Activated T-cell treated with anti-CD3 and anti-CD28 coated beads, Interleukin-2, amount 50 U/mL, for 4 hours (primary cell): ENCODE results near the gene ASPHD1. TPM values are rescaled to one million over a fixed set of nuclear protein-coding genes. Genes with fewer than 3 reads are reported as not detected.

Experiments used
- ATAC-seq, 2 donors: fragments of 200-7000 bp; cut with Tn5 transposase; one replicate each; pipeline ENCODE4 v1.10.0; 2021
- DNase-seq: peaks from one replicate; pipeline ENCODE4 v3.0.0-alpha.2; 2020
- H3K27me3 Mint-ChIP-seq: one replicate; pipeline ENCODE4 v1.8.0; 2021; ENCODE audit warnings: low read depth, mixed read lengths
- H3K36me3 Mint-ChIP-seq: one replicate; pipeline ENCODE4 v1.8.0; 2022; ENCODE audit warnings: mixed read lengths; ENCODE audit not compliant: insufficient read depth
- H3K4me1 Mint-ChIP-seq: one replicate; pipeline ENCODE4 v1.8.0; 2021; ENCODE audit warnings: low read depth, mixed read lengths
- H3K4me3 Mint-ChIP-seq: one replicate; pipeline ENCODE4 v1.8.0; 2021; ENCODE audit warnings: mild to moderate bottlenecking, moderate library complexity, mixed read lengths
- H3K9me3 Mint-ChIP-seq: one replicate; pipeline ENCODE4 v1.8.0; 2021; ENCODE audit warnings: mixed read lengths
- total RNA-seq, 3 donors: library from RNA; stranded (reverse); gene quantifications; one replicate each; pipeline ENCODE4 v1.2.1, GENCODE V29; 2021

Gene ASPHD1, protein sequence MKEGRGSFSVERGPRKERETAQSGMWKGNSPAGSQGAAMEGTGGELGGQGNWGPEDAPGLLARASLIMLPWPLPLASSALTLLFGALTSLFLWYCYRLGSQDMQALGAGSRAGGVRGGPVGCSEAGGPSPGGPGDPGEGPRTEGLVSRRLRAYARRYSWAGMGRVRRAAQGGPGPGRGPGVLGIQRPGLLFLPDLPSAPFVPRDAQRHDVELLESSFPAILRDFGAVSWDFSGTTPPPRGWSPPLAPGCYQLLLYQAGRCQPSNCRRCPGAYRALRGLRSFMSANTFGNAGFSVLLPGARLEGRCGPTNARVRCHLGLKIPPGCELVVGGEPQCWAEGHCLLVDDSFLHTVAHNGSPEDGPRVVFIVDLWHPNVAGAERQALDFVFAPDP
- total RNA-seq = 1 to 10 TPM; 2.1 to 3.4 (median 3.2) TPM

DNA sequence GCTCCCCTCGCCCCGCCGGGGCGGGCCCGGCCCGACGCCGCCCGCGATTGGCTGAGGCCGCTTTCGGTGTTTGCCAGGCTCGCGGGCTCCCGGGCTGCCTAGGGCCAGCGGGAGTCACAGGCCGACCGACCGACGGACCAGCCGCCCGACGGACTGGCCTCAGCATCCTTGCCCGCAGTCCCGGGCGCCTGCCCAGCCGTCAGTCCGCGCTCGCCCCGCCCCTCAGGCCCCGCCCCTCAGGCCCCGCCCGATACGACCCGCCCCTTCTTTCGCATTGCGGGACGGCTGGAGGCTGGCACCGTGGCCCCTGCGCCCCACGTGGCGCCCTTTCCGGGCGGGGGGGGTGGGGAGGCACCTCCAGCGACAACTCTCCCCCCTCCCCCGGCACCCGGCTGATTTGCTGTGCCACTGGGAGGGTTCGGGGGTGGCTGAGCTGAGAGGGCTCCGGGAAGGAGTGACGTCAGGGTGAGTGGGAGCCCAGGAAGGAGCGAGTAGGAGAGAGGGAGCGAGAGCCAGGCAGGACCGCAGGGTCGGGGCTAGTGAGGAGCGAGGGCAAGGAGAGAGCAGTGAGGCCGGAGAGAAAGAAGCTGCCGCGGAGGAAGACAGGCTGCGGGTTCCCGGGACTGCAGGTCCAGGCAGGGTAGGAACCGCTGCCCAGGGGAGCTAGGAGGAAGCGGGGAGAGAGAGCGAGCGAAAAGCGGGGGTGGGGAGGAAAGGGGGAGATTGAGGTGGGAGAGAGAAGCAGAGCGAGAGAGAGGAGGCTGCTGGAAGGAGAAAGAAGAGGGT is at the start of gene ASPHD1:
ASPHD1 (plus strand) TSS at position 387 of the 786 bp plus-strand sequence. CDS start 484 bp downstream, outside the sequence.
- peak within 1 kb of the TSS; percentile 81 for H3K4me3 Mint-ChIP-seq
- DNase-seq = peak; percentile 54
- no peaks in the 10 kb centered on the region for H3K9me3 Mint-ChIP-seq
- peaks cover 8% of the 10 kb centered on the region for H3K4me1 Mint-ChIP-seq
- peaks cover 36% of the 10 kb centered on the region for H3K27me3 Mint-ChIP-seq
- no peaks in the 10 kb centered on the region for H3K36me3 Mint-ChIP-seq
- peak; percentile 90 to 93 for ATAC-seq

DNA sequence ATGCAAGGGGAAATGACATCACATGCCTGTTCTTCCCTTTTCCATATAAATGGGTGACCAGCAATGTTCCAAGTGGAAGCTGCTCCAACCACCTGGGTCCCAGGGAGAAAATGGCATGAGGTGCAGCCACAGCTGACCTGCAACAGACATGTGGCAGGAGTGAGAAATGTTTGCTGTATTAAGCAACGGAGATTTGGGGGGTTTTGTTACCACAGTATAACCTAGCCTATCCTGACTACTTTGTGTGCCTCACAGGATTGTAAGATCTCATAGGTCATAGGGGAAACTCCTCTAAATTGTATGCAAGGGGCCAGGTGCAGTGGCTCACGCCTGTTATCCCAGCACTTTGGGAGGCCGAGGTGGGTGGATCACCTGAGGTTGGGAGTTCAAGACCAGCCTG is 49.3 kb upstream of the ASPHD1 start:
- H3K4me1 Mint-ChIP-seq = peaks cover 5% of the 10 kb centered on the region
- ATAC-seq (no peak), DNase-seq (no peak)
- no peak overlapping the region for H3K4me3 Mint-ChIP-seq
- H3K36me3 Mint-ChIP-seq = peaks cover 3% of the 10 kb centered on the region
- no peaks in the 10 kb centered on the region for H3K9me3 Mint-ChIP-seq
- no peaks in the 10 kb centered on the region for H3K27me3 Mint-ChIP-seq

DNA sequence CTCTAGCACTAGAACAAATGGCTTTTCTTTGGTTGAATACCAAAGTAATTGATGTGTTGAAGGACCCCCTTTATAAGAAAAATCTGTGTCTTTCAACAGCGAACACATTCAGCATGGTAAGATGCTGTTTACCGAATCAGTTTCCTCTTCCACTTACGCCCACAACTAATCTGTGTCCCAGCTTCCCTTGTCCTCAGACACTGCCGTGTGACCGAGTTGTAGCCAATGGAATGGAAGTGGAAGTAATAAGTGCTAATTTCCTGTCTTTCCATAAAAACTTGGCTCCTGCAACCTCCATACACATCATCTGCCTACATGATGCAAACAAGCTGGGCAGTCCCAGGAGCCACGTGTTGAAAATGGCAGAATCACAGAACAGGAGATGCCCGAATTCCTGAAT is 47.6 kb upstream of the ASPHD1 start:
- Mint-ChIP-seq H3K27me3 (no peaks in the 10 kb centered on the region), H3K4me1 (peaks cover 2% of the 10 kb centered on the region), H3K4me3 (no peak overlapping the region), H3K9me3 (no peaks in the 10 kb centered on the region), H3K36me3 (peaks cover 2% of the 10 kb centered on the region)
- DNase-seq (no peak), ATAC-seq (no peak)

DNA sequence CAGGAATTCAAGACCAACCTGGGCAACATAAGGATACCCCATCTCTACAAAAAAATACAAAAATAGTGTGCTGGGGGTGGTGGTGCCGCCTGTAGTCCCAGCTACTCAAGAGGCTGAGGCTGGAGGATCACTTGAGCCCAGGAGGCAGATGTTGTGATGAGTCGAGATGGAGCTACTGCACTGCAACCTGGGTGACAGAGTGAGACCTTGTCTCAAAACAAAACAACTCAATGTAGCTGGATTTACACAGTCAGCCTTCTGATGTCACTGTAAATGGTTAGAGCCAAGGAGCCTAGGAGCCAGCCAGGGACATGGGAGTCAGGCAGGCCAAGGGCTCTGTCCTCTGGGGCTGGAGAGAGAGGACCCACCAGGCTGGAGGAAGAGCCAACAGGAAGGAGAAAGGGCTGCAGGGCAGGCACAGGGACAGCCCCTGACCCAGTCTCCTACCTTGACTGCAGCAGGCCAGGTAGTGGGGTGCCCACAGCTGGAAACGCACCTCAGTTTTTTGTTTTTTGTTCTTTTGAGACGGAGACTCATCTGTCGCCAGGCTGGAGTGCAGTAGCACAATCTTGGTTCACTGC is 45.7 kb upstream of the ASPHD1 start:
- Mint-ChIP-seq H3K27me3 (no peaks in the 10 kb centered on the region), H3K4me1 (no peaks in the 10 kb centered on the region), H3K9me3 (no peaks in the 10 kb centered on the region), H3K36me3 (peaks cover 10% of the 10 kb centered on the region), H3K4me3 (no peak overlapping the region)
- DNase-seq (no peak), ATAC-seq (peak in 1 of 2 donors; percentile 25)

DNA sequence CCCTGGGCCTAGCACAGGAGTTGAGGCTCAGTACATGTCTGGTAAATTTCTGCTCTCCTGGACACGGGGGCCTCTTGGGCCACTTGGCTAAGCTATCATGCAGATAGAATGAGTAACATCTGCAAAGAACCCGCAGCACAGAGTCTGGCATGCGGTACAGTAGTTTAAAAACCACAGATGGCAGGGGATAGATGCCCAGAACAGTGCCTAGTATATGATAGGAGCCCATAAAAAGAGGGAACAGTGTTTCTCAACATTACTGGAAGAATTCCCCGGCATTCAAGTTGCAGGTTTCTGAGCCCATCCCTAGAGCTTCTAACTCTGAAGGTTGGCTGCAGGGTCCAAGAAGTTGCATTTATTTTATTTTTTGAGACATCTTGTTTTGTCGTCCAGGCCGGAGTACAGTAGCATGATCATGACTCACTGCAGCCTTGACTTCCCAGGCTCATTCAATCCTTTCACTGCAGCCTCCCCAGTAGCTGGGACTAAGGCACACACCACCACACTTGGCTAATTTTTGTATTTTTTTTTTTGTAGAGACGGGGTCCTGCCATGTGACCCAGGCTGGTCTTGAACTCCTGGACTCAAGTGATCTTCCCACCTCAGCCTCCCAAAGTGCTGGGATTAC is 43.0 kb upstream of the ASPHD1 start:
- peaks cover 16% of the 10 kb centered on the region for H3K4me1 Mint-ChIP-seq
- H3K9me3 Mint-ChIP-seq = no peaks in the 10 kb centered on the region
- H3K36me3 Mint-ChIP-seq = peaks cover 15% of the 10 kb centered on the region
- H3K27me3 Mint-ChIP-seq = no peaks in the 10 kb centered on the region
- DNase-seq = no peak
- no peak overlapping the region for H3K4me3 Mint-ChIP-seq
- ATAC-seq = no peak

DNA sequence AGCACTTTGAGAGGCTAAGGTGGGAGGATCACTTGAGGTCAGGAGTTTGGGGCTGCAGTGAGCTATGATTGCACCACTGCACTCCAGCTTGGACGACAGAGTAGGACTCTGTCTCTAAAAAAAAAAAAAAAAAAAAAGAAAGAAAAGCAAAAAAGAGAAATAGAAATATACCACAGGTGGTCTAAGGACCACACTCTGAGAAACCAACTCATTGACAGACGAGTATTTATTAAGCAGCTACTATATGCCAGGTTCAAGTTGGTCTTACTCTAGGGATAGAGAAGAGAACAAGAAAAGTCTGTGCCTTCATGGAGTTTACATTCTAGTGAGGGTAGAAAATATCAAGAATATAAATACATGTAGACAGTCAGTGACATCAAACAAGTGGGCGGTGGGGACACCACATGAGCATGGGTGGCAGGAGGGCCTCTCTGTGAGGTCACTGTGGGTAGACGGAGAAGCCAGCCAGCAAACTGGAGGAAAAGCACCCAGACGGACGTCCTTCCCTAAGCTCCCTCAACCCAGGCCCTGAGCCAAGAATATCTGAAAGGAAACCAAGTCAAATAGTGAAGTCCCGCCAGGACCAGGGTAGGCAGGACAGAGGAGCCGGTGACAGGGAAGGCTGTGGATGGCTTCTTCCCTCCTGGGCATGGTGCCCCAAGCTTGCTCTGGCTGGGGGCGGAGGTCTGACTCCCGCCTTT is 42.0 kb upstream of the ASPHD1 start:
- H3K4me1 Mint-ChIP-seq = peaks cover 19% of the 10 kb centered on the region
- DNase-seq = no peak
- no peak for ATAC-seq
- H3K27me3 Mint-ChIP-seq = no peaks in the 10 kb centered on the region
- peaks cover 15% of the 10 kb centered on the region for H3K36me3 Mint-ChIP-seq
- no peaks in the 10 kb centered on the region for H3K9me3 Mint-ChIP-seq
- H3K4me3 Mint-ChIP-seq = no peak overlapping the region

DNA sequence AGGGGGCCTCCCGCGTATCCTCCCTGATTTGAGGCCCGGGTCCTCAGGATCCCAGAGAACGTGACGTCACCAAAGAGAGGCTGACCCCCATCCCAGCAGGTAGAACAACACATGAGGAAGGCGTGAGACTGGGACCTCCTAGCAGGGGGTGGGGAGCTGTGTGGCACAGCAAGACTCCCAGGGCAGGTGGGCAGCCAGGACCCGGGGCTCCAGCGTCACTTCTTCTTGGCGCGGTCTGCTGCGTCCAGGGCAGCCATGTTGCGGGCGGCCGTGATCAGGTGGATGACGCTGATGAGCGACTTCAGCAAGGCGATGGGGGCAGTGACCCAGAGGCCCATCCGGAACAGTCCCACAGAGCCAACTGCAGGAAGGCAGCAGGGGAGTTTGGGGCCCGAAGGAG is 41.3 kb upstream of the ASPHD1 start:
- Mint-ChIP-seq H3K27me3 (no peaks in the 10 kb centered on the region), H3K9me3 (no peaks in the 10 kb centered on the region), H3K4me1 (peaks cover 19% of the 10 kb centered on the region), H3K36me3 (peaks cover 15% of the 10 kb centered on the region), H3K4me3 (no peak overlapping the region)
- DNase-seq (no peak), ATAC-seq (no peak)

DNA sequence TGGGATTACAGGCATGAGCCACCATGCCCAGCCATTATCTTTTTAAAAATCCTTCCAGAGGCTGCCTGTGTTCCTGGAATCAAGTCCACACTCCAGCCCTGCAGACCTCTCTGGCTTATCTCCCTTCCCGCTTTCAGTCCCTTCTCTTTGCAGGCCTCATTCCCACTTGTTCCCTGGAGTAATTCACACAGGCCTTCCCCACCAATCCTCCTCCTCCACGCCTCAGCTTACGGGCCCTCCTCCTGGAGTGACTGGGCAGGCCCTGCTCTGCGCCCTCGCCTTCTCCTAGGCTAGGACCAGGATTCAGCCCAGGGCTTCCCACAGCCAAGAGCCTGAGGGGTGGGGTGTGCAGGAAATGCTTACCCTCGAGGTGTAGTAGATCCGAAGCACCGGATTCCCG is 40.1 kb upstream of the ASPHD1 start:
- peaks cover 19% of the 10 kb centered on the region for H3K4me1 Mint-ChIP-seq
- H3K36me3 Mint-ChIP-seq = peaks cover 15% of the 10 kb centered on the region

DNA sequence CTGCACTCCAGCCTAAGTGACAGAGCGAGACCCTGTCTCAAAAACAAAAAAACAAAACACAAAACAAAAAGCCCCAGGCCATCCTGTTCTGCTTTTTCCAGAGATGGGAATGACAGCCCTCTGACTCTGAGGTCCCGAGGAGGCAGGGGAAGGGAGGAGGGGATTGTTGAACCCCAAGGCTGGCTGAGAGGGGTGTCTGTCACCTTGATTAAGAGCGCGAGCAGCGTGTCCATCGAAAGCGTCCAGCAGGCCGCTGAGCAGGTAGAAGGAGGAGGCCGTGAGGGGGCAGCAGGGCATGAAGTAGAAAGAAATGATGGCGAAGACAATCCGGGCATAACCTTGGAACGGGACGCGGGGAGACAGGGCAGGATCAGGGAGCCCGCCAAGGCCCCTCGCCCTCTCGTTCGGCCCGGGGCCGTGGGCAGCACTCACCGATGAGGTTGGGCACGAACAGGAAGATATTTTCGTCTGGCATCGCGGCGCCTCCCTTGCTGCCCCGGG is 37.9 kb upstream of the ASPHD1 start:
- H3K36me3 Mint-ChIP-seq = peaks cover 14% of the 10 kb centered on the region
- peaks cover 19% of the 10 kb centered on the region for H3K4me1 Mint-ChIP-seq
- no peaks in the 10 kb centered on the region for H3K9me3 Mint-ChIP-seq
- DNase-seq (no peak), ATAC-seq (no peak)
- H3K4me3 Mint-ChIP-seq = peak overlapping the region; percentile 98
- no peaks in the 10 kb centered on the region for H3K27me3 Mint-ChIP-seq

More for the DNA sequence above, 40.1 kb upstream of the ASPHD1 start:
- Mint-ChIP-seq H3K27me3 (no peaks in the 10 kb centered on the region), H3K9me3 (no peaks in the 10 kb centered on the region), H3K4me3 (no peak overlapping the region)
- ATAC-seq (no peak), DNase-seq (no peak)

DNA sequence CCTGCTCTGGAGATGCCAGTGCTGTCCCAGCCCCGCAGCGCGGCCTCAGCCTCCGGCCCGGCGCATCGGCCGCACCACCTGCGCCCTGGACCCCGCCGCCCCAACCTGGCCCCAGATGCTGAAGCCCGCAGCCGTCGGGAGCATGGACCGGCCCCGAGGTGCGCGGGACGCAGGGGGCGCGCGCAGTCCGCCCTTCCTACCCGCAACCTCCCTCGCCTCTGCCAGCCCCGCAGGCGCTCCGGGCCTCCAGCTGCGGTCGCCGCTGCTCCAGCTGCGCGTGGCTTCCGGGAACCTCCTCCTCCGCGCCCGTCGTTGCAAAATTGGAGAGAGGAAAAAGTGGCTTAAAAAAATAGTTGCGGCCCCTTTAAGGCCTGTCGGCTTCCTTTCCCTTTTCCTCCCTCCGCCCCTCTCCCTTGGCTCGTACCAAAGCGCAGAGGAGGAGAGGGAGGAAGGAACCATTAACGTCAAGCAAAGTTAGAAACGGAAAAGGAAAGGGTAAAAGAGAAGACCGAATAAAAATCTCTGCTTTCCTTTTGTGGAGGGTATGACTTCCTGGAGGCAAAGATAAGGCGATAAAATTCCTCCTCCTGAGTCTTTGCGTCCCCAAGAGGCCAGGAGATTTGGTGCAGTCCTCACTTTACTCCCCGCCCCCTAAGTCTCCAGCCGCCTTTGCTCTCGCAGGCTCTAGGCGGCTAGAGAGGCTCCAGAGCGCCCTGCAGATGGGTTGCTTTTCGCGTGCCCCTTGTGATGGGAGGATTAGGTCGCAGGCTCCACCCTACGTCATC is 37.2 kb upstream of the ASPHD1 start, which contains the start of gene CDIPT:
CDIPT (minus strand) TSS at position 343 of the 785 bp plus-strand sequence. CDS start 369 bp downstream, outside the sequence.
- ATAC-seq (peak; percentile 99), DNase-seq (peak; percentile 88)
- peaks cover 19% of the 10 kb centered on the region for H3K4me1 Mint-ChIP-seq
- peaks cover 14% of the 10 kb centered on the region for H3K36me3 Mint-ChIP-seq
- H3K27me3 Mint-ChIP-seq = peaks cover 2% of the 10 kb centered on the region
- peak within 1 kb of the TSS; percentile 98 for H3K4me3 Mint-ChIP-seq
- no peaks in the 10 kb centered on the region for H3K9me3 Mint-ChIP-seq

DNA sequence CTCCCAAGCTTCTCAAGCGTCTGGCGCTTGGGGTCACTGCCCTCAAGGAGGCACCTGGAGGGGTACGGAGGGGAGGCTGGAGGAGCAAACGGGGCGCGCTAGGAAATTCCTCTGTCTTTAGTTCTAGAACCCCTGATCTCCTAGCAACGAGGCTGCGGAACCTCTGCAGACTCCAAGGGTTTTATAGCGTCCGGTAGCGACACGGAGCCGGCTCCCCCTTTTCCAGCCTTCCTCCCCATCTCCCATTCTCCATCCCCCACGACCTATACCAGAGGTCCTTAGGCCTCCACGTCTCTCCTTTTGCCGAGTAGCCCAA is 36.7 kb upstream of the ASPHD1 start:
- ATAC-seq = no peak

DNA sequence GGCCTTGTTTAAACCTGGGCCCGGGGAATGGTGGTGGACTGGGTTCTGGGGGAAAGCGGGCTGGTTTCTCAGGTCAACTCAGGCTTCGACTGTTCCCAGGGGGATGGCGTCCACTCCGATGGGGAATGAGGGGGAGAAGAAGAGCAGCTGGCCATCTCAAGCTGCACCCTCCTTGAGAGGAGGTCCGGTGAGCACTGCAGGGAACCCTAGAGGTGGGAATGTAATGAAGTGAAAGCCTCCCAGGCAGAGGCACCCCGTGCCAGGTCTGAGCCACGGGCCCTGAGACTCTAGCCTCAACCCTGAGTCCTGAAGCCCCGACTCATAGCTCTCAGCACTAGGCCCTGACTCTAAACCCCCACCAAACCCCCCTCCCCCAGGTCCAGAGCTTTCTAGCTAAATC is 36.1 kb upstream of the ASPHD1 start:
- DNase-seq (no peak), ATAC-seq (no peak)
- peaks cover 8% of the 10 kb centered on the region for H3K36me3 Mint-ChIP-seq
- H3K4me1 Mint-ChIP-seq = peaks cover 19% of the 10 kb centered on the region
- H3K9me3 Mint-ChIP-seq = no peaks in the 10 kb centered on the region
- H3K4me3 Mint-ChIP-seq = no peak overlapping the region
- H3K27me3 Mint-ChIP-seq = peaks cover 2% of the 10 kb centered on the region

More for the DNA sequence above, 36.7 kb upstream of the ASPHD1 start:
- Mint-ChIP-seq H3K9me3 (no peaks in the 10 kb centered on the region), H3K27me3 (peaks cover 2% of the 10 kb centered on the region), H3K36me3 (peaks cover 10% of the 10 kb centered on the region), H3K4me1 (peaks cover 19% of the 10 kb centered on the region), H3K4me3 (peak overlapping the region; percentile 98)
- DNase-seq = no peak

DNA sequence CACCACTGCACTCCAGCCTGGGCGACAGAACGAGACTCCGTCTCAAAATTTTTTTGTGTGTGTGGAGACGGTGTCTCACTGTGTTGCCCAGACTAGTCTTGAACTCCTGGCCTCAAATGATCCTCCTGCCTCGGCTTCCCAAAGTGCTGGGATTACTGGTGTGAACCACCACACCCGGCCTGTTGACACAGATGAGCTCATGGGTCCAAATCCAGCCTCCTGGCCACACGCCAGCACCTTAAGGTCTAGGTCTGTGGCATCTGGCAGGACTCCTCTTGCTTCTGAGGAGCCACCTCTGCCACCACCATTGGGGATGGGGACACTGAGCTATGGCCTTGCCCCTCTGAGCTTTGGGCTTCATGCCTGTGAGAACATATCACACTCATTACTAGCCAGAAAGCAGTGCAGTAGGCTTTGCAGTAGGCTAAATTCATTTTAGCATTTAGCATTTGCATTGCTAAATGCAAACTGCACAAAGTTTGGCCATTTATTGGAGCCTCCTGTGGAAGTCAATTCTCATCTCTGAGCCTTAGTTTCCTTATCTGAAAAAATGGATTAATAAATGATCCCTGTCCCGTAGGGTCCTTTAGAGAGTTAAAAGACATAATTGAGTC is 31.8 kb upstream of the ASPHD1 start:
- Mint-ChIP-seq H3K36me3 (no peaks in the 10 kb centered on the region), H3K27me3 (peaks cover 2% of the 10 kb centered on the region), H3K4me1 (no peaks in the 10 kb centered on the region), H3K4me3 (no peak overlapping the region), H3K9me3 (no peaks in the 10 kb centered on the region)
- ATAC-seq = no peak
- no peak for DNase-seq
